ENCODE data around the gene TNFAIP8. TPM values are rescaled to one million over a fixed set of nuclear protein-coding genes. Genes with fewer than 3 reads are reported as not detected.

The TNFAIP8 gene
- total and polyA plus RNA-seq, 2 donors (not counting 1 experiment from before 2014, with no cell fraction given), result 67.3 to 109 TPM

GRCh38 chr5:119353213-119353612 is 2.6 kb upstream of the TNFAIP8 start:
- POLR2A ChIA-PET, result interaction anchor here (0.5 to 1.8 kb wide), 4 partner anchors 9 to 65 kb away, joined by 3 to 12 read pairs (median 4); no protein-coding TSS in a partner anchor

More at GRCh38 chr5:119353213-119353612, 2.6 kb upstream of the TNFAIP8 start:
- Mint-ChIP-seq H3K4me3 (peak overlapping the region; percentile 92), H3K9me3 (ENCODE audit: insufficient read depth) (no peaks in the 10 kb centered on the region), H3K27me3 (no peaks in the 10 kb centered on the region), H3K27ac (peak overlapping the region; percentile 97), H3K4me1 (peaks cover 86% of the 10 kb centered on the region)
- no peaks in the 10 kb centered on the region for H3K9me3 ChIP-seq (ENCODE audit: control extremely low read depth in 1 of 3, control insufficient read depth in 2 of 3, insufficient read depth in 1 of 3, low read length in 2 of 3)
- TF ChIP-seq CTCF (IDR thresholded peaks at IDR 0.05), result no peak
- TF ChIP-seq EZH2 (IDR thresholded peaks at IDR 0.05; ENCODE audit: borderline replicate concordance, insufficient read depth, low read depth, low read length, poor library complexity, severe bottlenecking), result no peak
- intact Hi-C loops (cut with micrococcal nuclease), result loop anchor here (2.0 kb wide), 1 partner anchor 16 kb away; no protein-coding TSS in a partner anchor
- H3K27ac ChIP-seq (ENCODE audit: low read length in 2 of 2), result peak overlapping the region; percentile 78 to 91
- H3K4me2 ChIP-seq (replicated peaks; ENCODE audit: low read depth, low read length, poor library complexity, severe bottlenecking), result peak overlapping the region; percentile 86
- WGBS (ENCODE audit: insufficient coverage), result no CpG with 5 or more reads among the region's 2 CpGs
- CTCF ChIA-PET, result interaction anchor here (1.2 to 16.2 kb wide), 8 partner anchors 9 to 82 kb away, joined by 3 to 209 read pairs (median 4); no protein-coding TSS in a partner anchor
- H2AFZ ChIP-seq (ENCODE audit: insufficient read depth, low read depth, low read length, poor library complexity, severe bottlenecking), result no peak overlapping the region
- H3K79me2 ChIP-seq (ENCODE audit: control insufficient read depth, insufficient read depth, low read length), result peaks cover 100% of the 10 kb centered on the region
- peak overlapping the region in 3 of 5 experiments; percentile 49 to 93 (median 93) for H3K4me3 ChIP-seq (ENCODE audit: control extremely low read depth in 1 of 5, extremely low read depth in 1 of 5, insufficient read depth in 1 of 5, low read depth in 2 of 5, low read length in 4 of 5)
- H3K4me1 ChIP-seq (ENCODE audit: control insufficient read depth in 2 of 2, insufficient read depth in 2 of 2, low read length in 2 of 2), result peaks cover 71% of the 10 kb centered on the region in 2 donors
- no peaks in the 10 kb centered on the region for H4K20me1 ChIP-seq (ENCODE audit: control insufficient read depth, insufficient read depth, low read length, poor library complexity, severe bottlenecking)
- H3K9ac ChIP-seq (ENCODE audit: low read length), result peak overlapping the region; percentile 81
- ATAC-seq (ENCODE audit: low read depth), result no peak
- peaks cover 1 to 7% of the 10 kb centered on the region in 2 experiments for H3K36me3 ChIP-seq (replicated peaks in 1 of 2; ENCODE audit: control extremely low read depth in 1 of 2, control insufficient read depth in 1 of 2, extremely low read depth in 1 of 2, insufficient read depth in 2 of 2, low read length in 1 of 2)
- DNase-seq, result no peak
- no peaks in the 10 kb centered on the region for H3K27me3 ChIP-seq (replicated peaks in 1 of 4; ENCODE audit: control extremely low read depth in 1 of 4, control insufficient read depth in 3 of 4, insufficient read depth in 4 of 4, low read length in 3 of 4)
